RWPE1 (cell line): ENCODE measurements around the gene GPX4.
A peak's percentile ranks its signal among the peaks of the same experiment; 100 is the strongest.

Experiments
- CTCF ChIA-PET: fragments of 350-600 bp; sonication (Branson Sonifier 250); formaldehyde crosslinking; extraction: SDS; loops from one replicate; lab custom pipeline; 2021; lab: Yijun Ruan, JAX
- POLR2A ChIA-PET: fragments of 400-600 bp; formaldehyde crosslinking; extraction: SDS; loops from one replicate; lab custom pipeline; 2020; ENCODE audit warnings: antibody characterized with exemption; ENCODE audit not compliant: low non-redundant PET; lab: Yijun Ruan, JAX
- DNase-seq: peaks from one replicate; pipeline ENCODE4 v3.0.0; 2012; ENCODE audit warnings: low spot score
- H3K27ac ChIP-seq: fragments of 450-650 bp; 2 replicates; pipeline ENCODE4 v1.5.1; 2017
- TF ChIP-seq, protein P1 (sequence below): fragments of 450-650 bp; conservative IDR thresholded peaks from 2 replicates; pipeline ENCODE4 v1.5.1; 2017; ENCODE audit warnings: low read depth, mild to moderate bottlenecking

GPX4 gene

DNA sequence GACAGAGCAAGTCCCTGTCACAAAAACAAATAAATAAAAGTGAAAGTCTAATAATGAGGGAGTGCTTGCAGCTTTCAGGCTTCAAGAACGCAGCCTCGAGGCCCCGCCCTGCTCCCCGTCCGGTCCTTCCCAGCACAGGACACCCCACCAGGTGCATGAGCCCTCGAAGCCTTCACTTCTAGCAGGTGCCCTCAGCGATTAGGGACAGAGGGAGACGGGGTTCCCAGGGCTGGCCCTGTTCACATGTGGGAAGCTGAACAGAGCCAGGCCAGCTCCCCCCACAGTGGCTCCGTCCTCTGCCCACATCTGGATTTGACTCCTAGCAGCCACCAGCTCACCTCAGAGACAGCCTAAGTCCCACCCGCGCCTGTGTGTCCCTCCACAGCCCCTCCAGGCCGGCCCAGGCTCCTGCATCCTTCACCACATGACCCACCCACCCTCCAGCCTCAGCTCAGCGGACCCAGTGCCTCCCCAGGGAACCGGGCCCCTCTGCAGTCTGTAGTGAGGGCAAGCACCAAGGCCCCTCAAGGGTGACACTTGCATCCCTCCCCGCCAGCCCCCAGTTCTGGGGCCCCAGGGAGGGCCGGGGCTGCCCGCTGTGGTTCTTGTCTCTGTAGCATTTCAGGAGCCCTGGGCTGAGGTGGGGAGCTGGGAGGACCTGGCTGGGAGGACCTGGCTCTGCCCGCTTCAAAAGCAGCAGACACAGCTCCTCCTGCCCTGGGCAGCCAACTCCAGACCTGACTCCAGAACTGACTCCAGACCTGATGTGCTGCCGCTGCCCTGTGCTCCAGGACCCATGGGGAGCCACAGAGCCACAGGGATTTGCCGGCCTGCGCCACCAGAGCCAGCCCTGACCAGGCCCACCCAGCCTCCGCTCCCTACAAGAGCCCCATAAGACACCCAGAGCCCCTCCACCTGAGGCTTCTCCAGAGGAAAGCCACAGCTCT, 27.2 kb downstream of the GPX4 start:
- DNase-seq, result no peak
- ChIA-PET POLR2A (no interaction called here), CTCF (interaction anchor here (1.1 to 1.7 kb wide), 2 partner anchors 18 to 30 kb away, joined by 4 to 5 read pairs; no protein-coding TSS in a partner anchor)
- H3K27ac ChIP-seq, result peak overlapping the region; percentile 93
- TF ChIP-seq, protein P1, sequence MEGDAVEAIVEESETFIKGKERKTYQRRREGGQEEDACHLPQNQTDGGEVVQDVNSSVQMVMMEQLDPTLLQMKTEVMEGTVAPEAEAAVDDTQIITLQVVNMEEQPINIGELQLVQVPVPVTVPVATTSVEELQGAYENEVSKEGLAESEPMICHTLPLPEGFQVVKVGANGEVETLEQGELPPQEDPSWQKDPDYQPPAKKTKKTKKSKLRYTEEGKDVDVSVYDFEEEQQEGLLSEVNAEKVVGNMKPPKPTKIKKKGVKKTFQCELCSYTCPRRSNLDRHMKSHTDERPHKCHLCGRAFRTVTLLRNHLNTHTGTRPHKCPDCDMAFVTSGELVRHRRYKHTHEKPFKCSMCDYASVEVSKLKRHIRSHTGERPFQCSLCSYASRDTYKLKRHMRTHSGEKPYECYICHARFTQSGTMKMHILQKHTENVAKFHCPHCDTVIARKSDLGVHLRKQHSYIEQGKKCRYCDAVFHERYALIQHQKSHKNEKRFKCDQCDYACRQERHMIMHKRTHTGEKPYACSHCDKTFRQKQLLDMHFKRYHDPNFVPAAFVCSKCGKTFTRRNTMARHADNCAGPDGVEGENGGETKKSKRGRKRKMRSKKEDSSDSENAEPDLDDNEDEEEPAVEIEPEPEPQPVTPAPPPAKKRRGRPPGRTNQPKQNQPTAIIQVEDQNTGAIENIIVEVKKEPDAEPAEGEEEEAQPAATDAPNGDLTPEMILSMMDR, result no peak

GRCh38 chr19:1131718-1132551, 28.1 kb downstream of the GPX4 start:
- DNase-seq, result peak; percentile 71
- ChIA-PET POLR2A (no interaction called here), CTCF (interaction anchor here (0.6 to 1.7 kb wide), 2 partner anchors 29 to 60 kb away, joined by 3 to 5 read pairs; no protein-coding TSS in a partner anchor)
- H3K27ac ChIP-seq, result peak overlapping the region; percentile 93
- TF ChIP-seq, protein P1, result no peak

- no peak for DNase-seq
- POLR2A ChIA-PET, result no interaction called here
- TF ChIP-seq, protein P1, result no peak
- peak overlapping the region; percentile 93 for H3K27ac ChIP-seq
- CTCF ChIA-PET, result interaction anchor here (0.6 to 1.4 kb wide), 3 partner anchors 20 to 60 kb away, joined by 3 to 7 read pairs (median 4); no protein-coding TSS in a partner anchor
These were observed 29.0 kb downstream of the GPX4 start for GRCh38 chr19:1132552-1133383.

DNA sequence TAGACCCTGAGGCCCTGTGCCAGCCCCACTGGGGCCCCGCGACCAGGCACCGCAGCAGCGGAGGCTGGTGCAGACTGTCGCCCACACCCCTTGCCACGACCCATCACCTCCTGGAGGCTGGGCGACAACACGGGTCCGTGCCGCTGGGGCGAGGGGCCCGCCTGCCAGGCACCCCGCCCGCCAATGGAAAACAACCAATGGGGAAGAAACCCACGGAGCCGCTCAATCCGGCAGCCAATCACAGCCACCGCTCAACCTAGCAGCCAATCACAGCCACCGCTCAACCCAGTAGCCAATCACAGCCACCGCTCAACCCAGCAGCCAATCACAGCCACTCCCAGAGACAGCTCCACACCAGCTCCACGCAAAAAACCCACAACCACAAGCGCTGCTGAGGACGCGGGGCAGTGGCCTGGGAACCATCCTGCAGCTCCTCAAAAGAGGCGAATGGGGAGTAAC, 29.7 kb downstream of the GPX4 start:
- peak; percentile 69 for DNase-seq
- ChIA-PET POLR2A (interaction anchor here (0.6 kb wide), 1 partner anchor 98 kb away, joined by 3 read pairs; no protein-coding TSS in a partner anchor), CTCF (interaction anchor here (0.6 to 1.4 kb wide), 2 partner anchors 21 to 33 kb away, joined by 4 to 7 read pairs; no protein-coding TSS in a partner anchor)
- TF ChIP-seq, protein P1, result no peak
- peak overlapping the region; percentile 93 for H3K27ac ChIP-seq

GRCh38 chr19:1134431-1134830, 30.6 kb downstream of the GPX4 start:
- CTCF ChIA-PET, result interaction anchor here (1.4 kb wide), 1 partner anchor 21 kb away, joined by 7 read pairs; no protein-coding TSS in a partner anchor
- TF ChIP-seq, protein P1, result no peak
- POLR2A ChIA-PET, result no interaction called here
- H3K27ac ChIP-seq, result peak overlapping the region; percentile 93
- DNase-seq, result no peak
